ENCODE results near the gene OBSCN.
A peak's percentile ranks its signal among the peaks of the same experiment; 100 is the strongest.
"Not testable (repeated sequence)": the region's sequence is repeated elsewhere in the genome, so short reads cannot be mapped to it uniquely, and the experiment has no call there.

OBSCN gene

DNA sequence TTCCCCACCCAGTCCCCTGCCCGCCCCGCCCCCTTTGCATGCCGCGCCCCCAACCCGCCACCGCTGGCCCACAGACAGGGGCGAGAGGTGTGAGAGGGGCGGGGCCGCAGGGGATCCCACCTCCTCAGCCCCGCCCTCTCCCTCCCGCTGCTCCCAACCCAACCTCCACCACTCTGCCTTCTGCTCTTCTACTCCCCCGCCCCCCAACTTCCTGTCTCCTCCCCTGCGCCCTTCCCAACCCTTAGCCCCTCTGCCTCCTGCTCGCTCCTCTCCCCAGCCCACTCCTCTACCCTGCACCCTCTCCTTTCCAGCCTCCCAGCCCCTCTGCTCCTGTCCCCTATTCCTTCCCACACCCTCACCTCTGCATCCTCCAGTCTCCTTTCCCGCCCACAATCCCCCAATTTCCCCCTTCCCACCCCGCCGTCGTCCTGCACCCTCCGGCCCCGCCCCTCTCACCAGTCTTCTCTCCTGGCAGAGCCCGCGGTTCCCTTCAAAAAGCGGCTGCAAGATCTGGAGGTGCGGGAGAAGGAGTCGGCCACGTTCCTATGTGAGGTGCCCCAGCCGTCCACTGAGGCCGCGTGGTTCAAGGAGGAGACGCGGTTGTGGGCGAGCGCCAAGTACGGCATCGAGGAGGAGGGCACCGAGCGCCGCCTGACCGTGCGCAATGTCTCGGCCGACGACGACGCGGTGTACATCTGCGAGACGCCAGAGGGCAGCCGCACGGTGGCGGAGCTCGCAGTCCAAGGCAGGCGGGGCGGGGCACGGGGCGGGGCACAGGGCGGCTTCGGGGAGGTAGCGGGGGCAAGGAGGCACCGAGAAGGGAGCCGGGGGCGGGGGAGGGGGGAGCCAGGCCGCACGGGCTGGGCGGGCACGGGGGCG lies 5.4 kb downstream of the OBSCN start:
- DNase-seq (ENCODE audit: low read depth in 3 of 3, low spot score in 1 of 3): peak; percentile 67 to 89 (median 77)

GRCh38 chr1:228213917-228214808 lies 6.3 kb downstream of the OBSCN start:
- DNase-seq (ENCODE audit: low read depth in 3 of 3, low spot score in 1 of 3): no peak

DNA sequence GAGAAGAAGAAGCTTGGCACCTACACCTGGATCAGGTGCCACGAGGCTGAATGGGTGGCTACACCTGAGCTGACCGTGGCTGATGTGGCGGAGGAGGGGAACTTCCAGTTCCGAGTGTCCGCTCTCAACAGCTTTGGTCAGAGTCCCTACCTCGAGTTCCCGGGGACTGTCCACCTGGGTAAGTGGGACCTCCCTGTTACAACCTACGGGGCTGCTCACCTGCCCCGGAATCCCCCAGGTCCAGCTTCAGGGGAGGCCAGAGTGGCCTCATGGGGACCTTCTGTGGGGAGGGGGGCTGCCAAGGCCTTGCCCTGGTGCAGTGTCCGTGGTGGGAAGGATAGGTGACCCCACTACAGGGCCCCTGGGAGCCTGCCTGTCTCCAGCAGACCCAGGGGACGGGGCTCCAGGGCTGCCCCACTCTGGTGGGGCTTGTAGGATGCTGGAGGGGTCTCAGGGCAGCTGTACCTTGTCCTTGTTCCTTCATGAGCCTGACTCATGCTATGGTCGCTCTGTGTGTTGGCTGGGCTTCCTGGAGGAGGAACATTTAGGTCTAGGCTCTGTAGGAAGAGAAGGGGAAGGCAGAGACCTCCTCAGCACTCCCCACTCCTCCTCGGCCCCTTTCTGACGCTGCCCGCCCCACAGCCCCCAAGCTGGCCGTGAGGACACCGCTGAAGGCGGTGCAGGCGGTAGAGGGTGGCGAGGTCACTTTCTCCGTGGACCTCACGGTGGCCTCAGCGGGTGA lies 7.2 kb downstream of the OBSCN start:
- no peak for DNase-seq (ENCODE audit: low read depth in 3 of 3, low spot score in 1 of 3)

GRCh38 chr1:228215663-228216116 lies 7.8 kb downstream of the OBSCN start:
- no peak for DNase-seq (ENCODE audit: low read depth in 3 of 3, low spot score in 1 of 3)

DNA sequence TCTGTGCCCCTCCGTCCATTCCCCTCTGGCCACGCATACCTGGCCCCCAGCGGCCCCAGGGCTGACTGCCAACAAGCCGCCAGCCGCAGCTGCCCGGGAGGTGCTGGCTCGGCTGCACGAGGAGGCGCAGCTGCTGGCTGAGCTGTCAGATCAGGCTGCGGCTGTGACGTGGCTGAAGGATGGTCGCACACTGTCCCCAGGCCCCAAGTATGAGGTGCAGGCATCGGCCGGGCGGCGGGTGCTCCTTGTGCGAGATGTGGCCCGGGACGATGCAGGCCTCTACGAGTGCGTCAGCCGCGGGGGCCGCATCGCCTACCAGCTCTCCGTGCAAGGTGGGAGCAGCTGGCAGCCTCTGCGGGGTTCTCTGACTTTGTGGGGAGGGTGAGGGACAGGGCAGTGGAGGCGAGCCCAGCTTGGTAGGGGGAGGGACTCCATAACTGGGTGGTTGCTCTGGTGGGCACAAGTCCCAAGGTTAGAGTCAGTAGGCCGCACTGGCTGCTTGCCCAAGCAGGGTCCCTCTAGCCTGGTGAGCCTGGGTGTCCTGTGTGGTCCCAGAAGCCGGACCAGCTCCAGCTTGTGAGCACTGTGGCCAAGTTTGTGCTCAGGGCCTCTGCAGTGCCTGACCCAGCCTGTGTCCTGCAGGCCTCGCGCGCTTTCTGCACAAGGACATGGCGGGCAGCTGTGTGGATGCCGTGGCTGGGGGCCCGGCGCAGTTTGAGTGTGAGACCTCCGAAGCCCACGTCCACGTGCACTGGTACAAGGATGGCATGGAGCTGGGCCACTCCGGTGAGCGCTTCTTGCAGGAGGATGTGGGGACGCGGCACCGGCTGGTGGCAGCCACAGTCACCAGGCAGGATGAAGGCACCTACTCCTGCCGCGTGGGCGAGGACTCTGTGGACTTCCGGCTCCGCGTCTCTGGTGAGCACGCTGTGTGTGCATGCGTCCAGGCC lies 8.8 kb downstream of the OBSCN start:
- DNase-seq (ENCODE audit: low read depth in 3 of 3, low spot score in 1 of 3): no peak

- no peak for DNase-seq (ENCODE audit: low read depth in 3 of 3, low spot score in 1 of 3)
Observed at GRCh38 chr1:228217551-228218344, 9.9 kb downstream of the OBSCN start.

GRCh38 chr1:228218513-228219244 lies 10.8 kb downstream of the OBSCN start:
- no peak for DNase-seq (ENCODE audit: low read depth in 3 of 3, low spot score in 1 of 3)

GRCh38 chr1:228219245-228219961 lies 11.6 kb downstream of the OBSCN start:
- DNase-seq (ENCODE audit: low read depth in 3 of 3, low spot score in 1 of 3): no peak

- DNase-seq (ENCODE audit: low read depth in 3 of 3, low spot score in 1 of 3): no peak
Observed at GRCh38 chr1:228219962-228220780, 12.3 kb downstream of the OBSCN start.

GRCh38 chr1:228221097-228221496 lies 13.3 kb downstream of the OBSCN start:
- not testable (repeated sequence) for DNase-seq (ENCODE audit: low read depth in 3 of 3, low spot score in 1 of 3)

- DNase-seq (ENCODE audit: low read depth in 3 of 3, low spot score in 1 of 3): no peak
Observed at GRCh38 chr1:228222548-228222947, 14.7 kb downstream of the OBSCN start.

GRCh38 chr1:228224198-228225164 lies 16.6 kb downstream of the OBSCN start:
- DNase-seq (ENCODE audit: low read depth in 3 of 3, low spot score in 1 of 3): no peak

DNA sequence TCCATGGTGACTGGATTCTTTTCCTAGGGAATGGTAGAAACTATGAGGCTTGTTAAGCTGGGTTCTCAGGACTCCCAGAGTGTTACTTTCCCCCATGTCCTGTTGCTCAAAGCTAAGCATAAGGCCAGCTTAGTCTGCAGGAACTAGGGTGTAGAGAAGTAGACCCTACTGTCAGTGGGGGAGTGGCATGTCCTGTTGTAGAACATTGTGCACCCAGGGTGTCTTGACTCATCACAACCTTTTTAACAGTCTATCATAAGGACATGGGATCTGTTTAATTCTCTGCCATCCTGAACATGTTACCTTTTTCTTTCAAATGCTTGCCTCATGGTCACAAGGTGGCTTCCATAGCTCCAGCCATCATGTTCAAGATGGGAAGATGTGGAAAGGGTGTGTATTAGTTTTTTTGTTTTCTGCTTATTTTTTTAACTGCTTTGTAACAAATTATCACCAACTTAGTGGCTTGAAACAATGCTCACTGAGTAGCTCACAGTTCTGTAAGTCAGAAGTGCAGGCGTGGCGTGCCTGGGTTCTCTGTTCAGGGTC lies 17.4 kb downstream of the OBSCN start:
- no peak for DNase-seq (ENCODE audit: low read depth in 3 of 3, low spot score in 1 of 3)

DNA sequence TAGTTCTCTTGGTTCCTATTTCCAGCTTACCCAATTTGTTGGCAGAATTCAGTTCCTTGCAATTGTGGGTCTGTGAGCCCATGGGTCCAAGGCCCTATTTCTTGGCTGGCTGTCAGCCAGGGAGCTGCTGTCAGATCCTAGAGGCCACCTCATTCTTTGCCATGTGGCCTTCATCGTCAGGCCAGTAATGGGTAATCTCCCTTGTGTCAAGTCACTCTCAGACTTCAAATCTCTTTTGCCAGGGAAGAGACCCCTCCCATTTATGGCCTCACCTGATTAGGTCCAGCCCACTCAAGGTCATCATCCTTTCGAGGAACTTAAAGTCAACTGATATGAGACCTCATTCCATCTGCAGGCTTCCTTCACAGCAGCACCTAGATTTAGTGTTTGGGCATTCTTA lies 17.9 kb downstream of the OBSCN start:
- no peak for DNase-seq (ENCODE audit: low read depth in 3 of 3, low spot score in 1 of 3)

GRCh38 chr1:228226141-228226874 lies 18.5 kb downstream of the OBSCN start:
- DNase-seq (ENCODE audit: low read depth in 3 of 3, low spot score in 1 of 3): no peak

All from stimulated activated CD4-positive, alpha-beta T cell treated with anti-CD3 and anti-CD28 coated beads, TNF-alpha, amount 100 ng/mL, for 1 hour (primary cell).